Upper lobe of left lung (tissue), 6 donors: Measurements from ENCODE around the gene LRRC36. TPM values are rescaled to one million over a fixed set of nuclear protein-coding genes. Genes with fewer than 3 reads are reported as not detected.

Source experiments
- ATAC-seq, 2 donors: fragments of 200-7000 bp; cut with Tn5 transposase; one replicate each; pipeline ENCODE4 v1.9.1; 2022; ENCODE audit warnings: mild to moderate bottlenecking in 2 of 2, moderate library complexity in 2 of 2; ENCODE audit not compliant: low FRiP score in 2 of 2
- DNase-seq, 2 donors: peaks; one replicate each; pipeline ENCODE4 v3.0.0-alpha.2; 2019 to 2020
- H3K27ac ChIP-seq, 4 donors: fragments of 200-600 bp; sonication (generic); one replicate each; pipeline ENCODE4 v1.5.1; 2016 to 2019
- H3K27me3 ChIP-seq, 4 donors: fragments of 200-600 bp; sonication (generic); one replicate each; pipeline ENCODE4 v1.5.1; 2017 to 2019
- H3K36me3 ChIP-seq, 4 donors: fragments of 200-600 bp; sonication (generic); one replicate each; pipeline ENCODE4 v1.5.1; 2016 to 2019
- H3K4me1 ChIP-seq, 4 donors: fragments of 200-600 bp; sonication (generic); one replicate each; pipeline ENCODE4 v1.5.1; 2018 to 2019
- H3K4me3 ChIP-seq, 4 donors: fragments of 200-600 bp; sonication (generic); one replicate each; pipeline ENCODE4 v1.5.1; 2017 to 2019; ENCODE audit warnings: mild to moderate bottlenecking in 2 of 4, moderate library complexity in 1 of 4
- H3K9me3 ChIP-seq, 4 donors: fragments of 200-600 bp; sonication (generic); one replicate each; pipeline ENCODE4 v1.5.1; 2018 to 2019
- CTCF ChIP-seq, 6 experiments: fragments of 450-650 bp in 4 of 6; fragments of 200-600 bp in 2 of 6; sonication (generic) in 2 of 6; IDR thresholded peaks; one replicate each; pipeline ENCODE4 v1.5.1; 2016 to 2019; ENCODE audit warnings: antibody characterized with exemption in 6 of 6
- EP300 ChIP-seq, 4 donors: sonication (generic); formaldehyde crosslinking; IDR thresholded peaks; one replicate each; pipeline ENCODE4 v1.5.1; 2017; ENCODE audit warnings: antibody characterized with exemption in 4 of 4, control low read depth in 2 of 4
- POLR2A ChIP-seq, 4 donors: fragments of 450-650 bp; IDR thresholded peaks; one replicate each; pipeline ENCODE4 v1.5.1; 2016 to 2017; ENCODE audit warnings: antibody characterized with exemption in 4 of 4, mild to moderate bottlenecking in 2 of 4
- POLR2AphosphoS5 ChIP-seq, 2 donors: sonication (generic); formaldehyde crosslinking; IDR thresholded peaks; one replicate each; pipeline ENCODE4 v1.5.1; 2017; ENCODE audit warnings: antibody characterized with exemption in 2 of 2
- WGBS, 2 donors: methylation state at CpG; one replicate each; pipeline ENCODE4 v1.1.5; 2017 to 2018; 5-methylcytosine and 5-hydroxymethylcytosine counted together
- total RNA-seq, 6 donors: library from RNA; depleted of rRNA in 4 of 6; stranded (reverse); fragments of >200 nt in 4 of 6; gene quantifications; one replicate each; pipeline versions ENCODE4 v1.1.0 to v1.2.1, GENCODE V29; 2016 to 2021
- donor health status: DM: no; HTN: no; CAD: no; lungs with moderate emphysema.
- donor health status: DM: no; HTN: yes; CAD: no; lungs with severe emphysema.

The LRRC36 gene
- total RNA-seq, 6 donors from 2014 or later: 5.9 to 110 (median 22.8) TPM

- Histone ChIP-seq H3K4me3 (no peak overlapping the region), H3K4me1 (peaks cover 13 to 20% (median 16%) of the 10 kb centered on the region in 4 donors), H3K36me3 (no peaks in the 10 kb centered on the region), H3K27ac (no peak overlapping the region), H3K27me3 (no peaks in the 10 kb centered on the region), H3K9me3 (no peaks in the 10 kb centered on the region)
- DNase-seq (no peak), ATAC-seq (no peak)
- 94 to 100% methylated on average over 5 of the region's 5 CpGs for WGBS, 2 donors
- TF ChIP-seq POLR2AphosphoS5 (IDR thresholded peaks at IDR 0.05) (no peak), POLR2A (IDR thresholded peaks at IDR 0.05) (no peak), CTCF (IDR thresholded peaks at IDR 0.05) (no peak), EP300 (IDR thresholded peaks at IDR 0.05) (no peak)
Observed at GRCh38 chr16:67386861-67387455, 60.3 kb downstream of the LRRC36 start.

GRCh38 chr16:67387479-67388079 lies 61.0 kb downstream of the LRRC36 start:
- Histone ChIP-seq H3K9me3 (no peaks in the 10 kb centered on the region), H3K27ac (no peak overlapping the region), H3K36me3 (no peaks in the 10 kb centered on the region), H3K27me3 (no peaks in the 10 kb centered on the region), H3K4me3 (no peak overlapping the region), H3K4me1 (peaks cover 14 to 26% (median 21%) of the 10 kb centered on the region in 4 donors)
- 81 to 88% methylated on average over 6 to 8 of the region's 8 CpGs for WGBS, 2 donors
- no peak for ATAC-seq
- no peak for DNase-seq
- TF ChIP-seq POLR2AphosphoS5 (IDR thresholded peaks at IDR 0.05): no peak
- no peak for TF ChIP-seq CTCF (IDR thresholded peaks at IDR 0.05)
- no peak for TF ChIP-seq POLR2A (IDR thresholded peaks at IDR 0.05)
- no peak for TF ChIP-seq EP300 (IDR thresholded peaks at IDR 0.05)

GRCh38 chr16:67388191-67388590 lies 61.6 kb downstream of the LRRC36 start:
- Histone ChIP-seq H3K27me3 (no peaks in the 10 kb centered on the region), H3K4me1 (peaks cover 20 to 32% (median 27%) of the 10 kb centered on the region in 4 donors), H3K4me3 (no peak overlapping the region), H3K9me3 (no peaks in the 10 kb centered on the region), H3K36me3 (no peaks in the 10 kb centered on the region), H3K27ac (no peak overlapping the region)
- WGBS, 2 donors: 81 to 95% methylated on average over 6 to 8 of the region's 8 CpGs
- TF ChIP-seq POLR2A (IDR thresholded peaks at IDR 0.05) (no peak), POLR2AphosphoS5 (IDR thresholded peaks at IDR 0.05) (no peak), CTCF (IDR thresholded peaks at IDR 0.05) (no peak), EP300 (IDR thresholded peaks at IDR 0.05) (no peak)
- ATAC-seq (no peak), DNase-seq (peak in 1 of 2 donors; percentile 38)

- peaks cover 0 to 3% (median under 1%) of the 10 kb centered on the region in 4 donors for H3K27me3 ChIP-seq
- TF ChIP-seq POLR2A (IDR thresholded peaks at IDR 0.05) (no peak), POLR2AphosphoS5 (IDR thresholded peaks at IDR 0.05) (no peak), EP300 (IDR thresholded peaks at IDR 0.05) (no peak), CTCF (IDR thresholded peaks at IDR 0.05) (no peak)
- H3K36me3 ChIP-seq: no peaks in the 10 kb centered on the region
- no peaks in the 10 kb centered on the region for H3K9me3 ChIP-seq
- 83% methylated on average over 2 of the region's 2 CpGs; no CpG with 5 or more reads in 1 of the 2 donors for WGBS, 2 donors
- peaks cover 21 to 36% (median 31%) of the 10 kb centered on the region in 4 donors for H3K4me1 ChIP-seq
- DNase-seq (no peak), ATAC-seq (no peak)
- no peak overlapping the region for H3K4me3 ChIP-seq
- H3K27ac ChIP-seq: no peak overlapping the region
Observed at GRCh38 chr16:67388591-67388990, 62.0 kb downstream of the LRRC36 start.
